Liver (tissue), 9 donors: ENCODE results near the gene ZNF18. TPM values are rescaled to one million over a fixed set of nuclear protein-coding genes. Genes with fewer than 3 reads are reported as not detected.
"Not testable (repeated sequence)": the region's sequence is repeated elsewhere in the genome, so short reads cannot be mapped to it uniquely, and the experiment has no call there.

ENCODE experiments used
- DNase-seq: peaks from one replicate; pipeline ENCODE4 v3.0.0-alpha.2; 2017; ENCODE audit warnings: low spot score
- H3K27ac ChIP-seq, 2 donors: one replicate each; pipeline ENCODE4 v1.7.0; 2013; ENCODE audit warnings: inconsistent platforms in 2 of 2, low read length in 2 of 2, control low read depth in 1 of 2, low read depth in 1 of 2, mild to moderate bottlenecking in 1 of 2
- H3K27me3 ChIP-seq, 4 donors: one replicate each; pipeline versions ENCODE4 v1.6.1 to v1.7.0; 2013; ENCODE audit warnings: low read length in 3 of 4, inconsistent platforms in 1 of 4, mild to moderate bottlenecking in 1 of 4, moderate library complexity in 1 of 4; ENCODE audit not compliant: control insufficient read depth in 4 of 4, insufficient read depth in 4 of 4
- H3K36me3 ChIP-seq, 4 donors: one replicate each; pipeline versions ENCODE4 v1.6.1 to v1.7.0; 2013; ENCODE audit warnings: low read length in 3 of 4, mild to moderate bottlenecking in 3 of 4, low read depth in 1 of 4, moderate library complexity in 1 of 4; ENCODE audit not compliant: control insufficient read depth in 4 of 4, insufficient read depth in 3 of 4
- H3K4me1 ChIP-seq, 4 donors: one replicate each; pipeline versions ENCODE4 v1.6.1 to v1.7.0; 2013; ENCODE audit warnings: low read length in 3 of 4, mild to moderate bottlenecking in 3 of 4, moderate library complexity in 1 of 4; ENCODE audit not compliant: control insufficient read depth in 4 of 4, insufficient read depth in 4 of 4
- H3K4me3 ChIP-seq, 3 donors: one replicate each; pipeline versions ENCODE4 v1.6.1 to v1.7.0; 2013; ENCODE audit warnings: low read length in 3 of 3, control low read depth in 1 of 3, low read depth in 1 of 3, mild to moderate bottlenecking in 1 of 3
- H3K9ac ChIP-seq, 2 donors: one replicate each; pipeline ENCODE4 v1.7.0; 2013; ENCODE audit warnings: low read length in 2 of 2, mild to moderate bottlenecking in 2 of 2, moderate library complexity in 2 of 2, control low read depth in 1 of 2, low read depth in 1 of 2
- H3K9me3 ChIP-seq, 4 donors: one replicate each; pipeline versions ENCODE4 v1.6.1 to v1.7.0; 2013; ENCODE audit warnings: low read length in 3 of 4; ENCODE audit not compliant: control insufficient read depth in 4 of 4
- FOXA1 ChIP-seq: IDR thresholded peaks from 2 replicates; pipeline ENCODE4 v1.6.1; 2016; ENCODE audit warnings: antibody characterized with exemption
- FOXA2 ChIP-seq: IDR thresholded peaks from 2 replicates; pipeline ENCODE4 v1.6.1; 2016; ENCODE audit warnings: antibody characterized with exemption
- HNF4A ChIP-seq, 2 donors: conservative IDR thresholded peaks; 2 replicates each; pipeline ENCODE4 v1.6.1; 2016; ENCODE audit warnings: antibody characterized with exemption in 2 of 2, mild to moderate bottlenecking in 2 of 2
- JUND ChIP-seq, 2 donors: IDR thresholded peaks; 2 replicates each; pipeline ENCODE4 v1.6.1; 2016; ENCODE audit warnings: antibody characterized with exemption in 2 of 2
- NR2F2 ChIP-seq: IDR thresholded peaks from 2 replicates; pipeline ENCODE4 v1.6.1; 2016; ENCODE audit warnings: antibody characterized with exemption
- RAD21 ChIP-seq, 2 donors: IDR thresholded peaks; 2 replicates each; pipeline ENCODE4 v1.6.1; 2016; ENCODE audit warnings: antibody characterized with exemption in 2 of 2, mild to moderate bottlenecking in 2 of 2
- SP1 ChIP-seq: IDR thresholded peaks from 2 replicates; pipeline ENCODE4 v1.6.1; 2018; ENCODE audit warnings: antibody characterized with exemption, mild to moderate bottlenecking
- TAF1 ChIP-seq: conservative IDR thresholded peaks from 2 replicates; pipeline ENCODE4 v1.6.1; 2016; ENCODE audit warnings: antibody characterized with exemption, mild to moderate bottlenecking
- YY1 ChIP-seq: IDR thresholded peaks from 2 replicates; pipeline ENCODE4 v1.6.1; 2016; ENCODE audit warnings: antibody characterized with exemption, mild to moderate bottlenecking
- WGBS: extraction: QIAGEN DNeasy Blood & Tissue Kit; methylation state at CpG from one replicate; pipeline ENCODE4 v1.1.7; 2013; 5-methylcytosine and 5-hydroxymethylcytosine counted together
- polyA plus RNA-seq, 2 donors: library from polyadenylated mRNA; stranded (reverse) in 1 of 2; unstranded in 1 of 2; fragments of 200-250 nt in 1 of 2; fragments of >200 nt in 1 of 2; fragmentation: Nextera tagmentation in 1 of 2; extraction: Ambion mirVana in 1 of 2; gene quantifications; one replicate each; pipeline versions ENCODE4 v1.2.1 to v1.2.3, GENCODE V29; 2013 to 2015
- total RNA-seq, 2 donors: library from RNA; depleted of rRNA; stranded (reverse); fragments of >200 nt; gene quantifications; one replicate each; pipeline ENCODE4 v1.2.3, GENCODE V29; 2014
- TF ChIP-seq, protein P1 (sequence below): IDR thresholded peaks from 2 replicates; pipeline ENCODE4 v1.6.1; 2016; ENCODE audit warnings: antibody characterized with exemption
- donor health status: healthy.
- donor health status: healthy.
- donor health status: healthy.
- donor health status: healthy.
- donor health status: healthy.

Gene ZNF18
- total and polyA plus RNA-seq, 4 donors: 2.1 to 4.5 (median 3.5) TPM

DNA sequence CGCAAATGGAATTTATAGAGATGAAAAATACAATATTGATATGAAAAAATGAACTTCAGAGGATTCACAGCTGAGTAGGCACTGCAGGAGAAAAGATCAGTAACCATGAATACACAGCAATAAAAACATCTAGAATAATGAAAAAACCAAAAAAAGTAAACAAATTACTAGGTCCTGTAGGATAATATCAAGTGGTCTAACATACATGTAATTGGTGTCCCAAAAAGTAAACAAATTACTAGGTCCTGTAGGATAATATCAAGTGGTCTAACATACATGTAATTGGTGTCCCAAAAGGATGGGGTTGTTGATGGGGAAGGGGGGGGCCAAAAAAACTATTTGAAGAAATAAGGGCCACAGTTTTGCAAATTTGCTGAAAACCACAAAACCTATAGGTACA is 43.4 kb downstream of the ZNF18 start:
- DNase-seq: no peak
- 96% methylated on average over 1 of the region's 1 CpG for WGBS
- H3K9ac ChIP-seq: no peak overlapping the region
- H3K4me3 ChIP-seq: no peak overlapping the region
- no peak overlapping the region for H3K27ac ChIP-seq
- H3K4me1 ChIP-seq: no peaks in the 10 kb centered on the region
- H3K27me3 ChIP-seq: no peaks in the 10 kb centered on the region
- peaks cover 0 to 2% (median 0%) of the 10 kb centered on the region in 4 donors for H3K36me3 ChIP-seq
- TF ChIP-seq, protein P1, sequence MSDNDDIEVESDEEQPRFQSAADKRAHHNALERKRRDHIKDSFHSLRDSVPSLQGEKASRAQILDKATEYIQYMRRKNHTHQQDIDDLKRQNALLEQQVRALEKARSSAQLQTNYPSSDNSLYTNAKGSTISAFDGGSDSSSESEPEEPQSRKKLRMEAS: no peak
- no peak for TF ChIP-seq JUND (IDR thresholded peaks at IDR 0.05)
- TF ChIP-seq SP1: no peak
- H3K9me3 ChIP-seq: peaks cover 0 to 4% (median 3%) of the 10 kb centered on the region in 4 donors

DNA sequence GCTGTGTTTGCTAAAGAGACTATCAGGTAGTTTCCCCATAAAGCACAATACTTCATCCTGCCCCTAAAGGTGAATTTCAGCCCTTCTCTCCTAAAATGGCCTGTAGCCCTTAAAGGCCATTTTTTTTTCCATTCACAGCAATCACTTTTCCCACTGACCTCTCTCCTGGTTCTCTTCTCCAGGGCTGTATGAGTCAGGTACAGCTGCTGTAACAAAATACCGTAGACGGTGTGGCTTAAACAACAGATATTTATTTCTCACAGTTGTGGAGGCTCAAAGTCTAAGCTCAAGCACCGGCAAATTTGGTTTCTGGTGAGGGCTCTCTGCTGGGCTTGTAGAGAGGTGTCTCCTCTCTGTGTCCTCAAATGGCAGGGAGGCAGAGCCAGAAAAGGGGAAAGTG is 44.7 kb downstream of the ZNF18 start:
- Histone ChIP-seq H3K36me3 (no peaks in the 10 kb centered on the region), H3K4me1 (no peaks in the 10 kb centered on the region), H3K4me3 (no peak overlapping the region), H3K9ac (no peak overlapping the region), H3K27ac (no peak overlapping the region), H3K9me3 (peaks cover 0 to 4% (median 3%) of the 10 kb centered on the region in 4 donors), H3K27me3 (no peaks in the 10 kb centered on the region)
- 98% methylated on average over 3 of the region's 3 CpGs for WGBS
- no peak for TF ChIP-seq FOXA2
- no peak for TF ChIP-seq HNF4A (conservative IDR thresholded peaks at IDR 0.05)
- no peak for DNase-seq

DNA sequence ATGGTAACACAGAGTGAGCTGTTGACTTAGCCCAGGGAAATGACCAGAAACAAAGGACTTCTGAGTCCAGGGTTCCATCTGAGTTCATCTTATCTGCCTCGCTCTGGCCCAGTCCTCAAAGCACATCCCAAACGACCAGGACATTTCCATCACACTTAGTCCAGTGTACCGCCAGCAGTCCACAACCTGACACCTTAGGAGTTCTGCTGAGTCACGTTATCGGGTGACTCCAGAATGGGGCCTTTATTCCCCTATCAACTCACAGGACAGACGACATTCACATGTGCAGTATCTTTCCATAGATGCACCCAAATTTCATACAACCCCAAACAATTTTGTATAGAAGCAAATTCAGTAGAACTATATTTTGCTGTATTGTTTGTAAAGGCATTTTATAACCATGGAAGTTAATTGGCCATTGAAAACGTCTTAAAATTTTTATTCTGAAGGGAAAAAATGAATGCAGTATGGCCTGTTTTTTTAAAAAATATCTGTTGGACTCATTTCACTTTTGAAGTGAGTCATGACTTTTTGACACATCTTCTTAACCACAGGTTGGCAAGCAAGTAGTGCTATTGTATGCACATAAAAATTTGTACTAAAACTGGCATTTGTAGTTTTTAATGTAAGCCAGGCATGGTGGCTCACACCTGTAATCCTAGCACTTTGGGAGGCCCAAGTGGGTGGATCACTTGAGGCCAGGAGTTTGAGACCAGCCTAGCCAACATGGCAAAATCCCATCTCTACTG is 46.3 kb downstream of the ZNF18 start:
- TF ChIP-seq, protein P1: no peak
- TF ChIP-seq RAD21 (IDR thresholded peaks at IDR 0.05) (no peak), FOXA2 (no peak), FOXA1 (no peak), TAF1 (no peak), YY1 (no peak), NR2F2 (no peak)
- Histone ChIP-seq H3K27me3 (no peaks in the 10 kb centered on the region), H3K9me3 (peaks cover 0 to 4% (median 3%) of the 10 kb centered on the region in 4 donors), H3K36me3 (no peaks in the 10 kb centered on the region), H3K27ac (no peak overlapping the region), H3K9ac (no peak overlapping the region), H3K4me1 (no peaks in the 10 kb centered on the region), H3K4me3 (no peak overlapping the region)
- 73% methylated on average over 7 of the region's 7 CpGs for WGBS
- no peak for DNase-seq

DNA sequence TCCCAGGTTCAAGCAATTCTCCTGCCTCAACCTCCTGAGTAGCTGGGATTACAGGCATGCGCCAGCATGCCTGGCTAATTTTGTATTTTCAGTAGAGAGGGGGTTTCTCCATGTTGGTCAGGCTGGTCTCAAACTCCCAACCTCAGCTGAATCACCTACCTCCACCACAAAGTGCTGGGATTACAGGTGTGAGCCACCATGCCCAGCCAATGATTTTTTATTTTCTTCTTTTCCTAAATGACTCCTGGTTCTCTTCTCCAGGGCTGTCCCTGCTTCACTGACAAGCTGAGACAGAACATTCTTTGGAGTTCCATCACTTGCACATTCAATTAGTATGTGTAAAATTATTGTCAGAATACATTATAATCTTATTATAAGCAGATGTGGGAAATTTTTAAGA is 47.7 kb downstream of the ZNF18 start:
- H3K4me1 ChIP-seq, DNase-seq, H3K9me3 ChIP-seq, H3K4me3 ChIP-seq, H3K27ac ChIP-seq, H3K9ac ChIP-seq, H3K36me3 ChIP-seq, H3K27me3 ChIP-seq: not testable (repeated sequence)
- 95% methylated on average over 1 of the region's 1 CpG for WGBS
